KMS-11 (cell line): ENCODE results near the gene PRKCZ.

ENCODE experiments used
- H2AFZ ChIP-seq: fragments of 200-600 bp; sonication (generic); 2 replicates; pipeline ENCODE4 v1.6.1; 2016; ENCODE audit warnings: antibody characterized with exemption, mixed run types, low read depth
- H3K27ac ChIP-seq: fragments of 200-600 bp; sonication (generic); 2 replicates; pipeline ENCODE4 v1.6.1; 2016; ENCODE audit warnings: mild to moderate bottlenecking, mixed run types
- H3K27me3 ChIP-seq: fragments of 200-600 bp; sonication (generic); 2 replicates; pipeline ENCODE4 v1.6.1; 2017; ENCODE audit warnings: mild to moderate bottlenecking, low read depth, mixed run types, moderate library complexity; ENCODE audit not compliant: insufficient read depth
- H3K36me3 ChIP-seq: fragments of 200-600 bp; sonication (generic); 2 replicates; pipeline ENCODE4 v1.6.1; 2017; ENCODE audit warnings: mild to moderate bottlenecking, mixed run types; ENCODE audit not compliant: insufficient read depth
- H3K4me1 ChIP-seq: fragments of 200-600 bp; sonication (generic); 2 replicates; pipeline ENCODE4 v1.6.1; 2016; ENCODE audit warnings: mild to moderate bottlenecking, low read depth, mixed run types; ENCODE audit not compliant: poor library complexity, severe bottlenecking
- H3K4me2 ChIP-seq: fragments of 200-600 bp; sonication (generic); 2 replicates; pipeline ENCODE4 v1.7.0; 2016; ENCODE audit warnings: mild to moderate bottlenecking, mixed run types
- H3K4me3 ChIP-seq: fragments of 200-600 bp; sonication (generic); IDR thresholded peaks from 2 replicates; pipeline ENCODE4 v1.6.1; 2017; ENCODE audit warnings: low read depth, low read length, mixed read lengths; ENCODE audit not compliant: insufficient read depth
- H3K79me2 ChIP-seq: fragments of 200-600 bp; sonication (generic); 2 replicates; pipeline ENCODE4 v1.6.1; 2016; ENCODE audit warnings: low read depth, mixed run types; ENCODE audit not compliant: insufficient read depth
- H3K9ac ChIP-seq: fragments of 200-600 bp; sonication (generic); 2 replicates; pipeline ENCODE4 v1.6.1; 2016; ENCODE audit warnings: mild to moderate bottlenecking, mixed run types
- H4K20me1 ChIP-seq: fragments of 200-600 bp; sonication (generic); 2 replicates; pipeline ENCODE4 v1.6.1; 2016; ENCODE audit warnings: mild to moderate bottlenecking, mixed run types; ENCODE audit not compliant: insufficient read depth
- TF ChIP-seq, protein P1 (sequence below): fragments of 200-600 bp; sonication (generic); conservative IDR thresholded peaks from 2 replicates; pipeline ENCODE4 v1.6.1; 2017; ENCODE audit warnings: low read depth, mild to moderate bottlenecking, antibody characterized with exemption, low read length, moderate library complexity, mixed read lengths

Gene PRKCZ

DNA sequence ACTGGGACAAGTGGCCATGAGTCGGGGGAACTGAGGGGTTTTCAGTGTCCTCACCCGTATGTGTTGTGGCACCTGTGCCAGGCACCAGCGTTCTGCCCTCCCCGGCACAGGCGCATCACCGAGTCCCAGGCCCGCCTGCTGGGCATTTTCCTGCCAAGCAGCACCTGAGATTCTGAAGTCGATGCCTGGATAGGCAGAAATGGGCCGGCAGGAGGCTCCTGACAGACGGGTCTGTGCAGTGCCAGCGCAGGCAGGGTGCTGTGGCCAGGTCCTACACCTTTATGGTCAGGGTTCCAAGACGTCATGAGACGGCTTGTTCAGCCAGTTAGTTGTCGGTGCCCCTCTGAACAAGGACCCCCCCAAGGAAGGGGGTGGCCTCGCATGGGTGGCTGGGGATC is 133.7 kb downstream of the PRKCZ start:
- TF ChIP-seq, protein P1, sequence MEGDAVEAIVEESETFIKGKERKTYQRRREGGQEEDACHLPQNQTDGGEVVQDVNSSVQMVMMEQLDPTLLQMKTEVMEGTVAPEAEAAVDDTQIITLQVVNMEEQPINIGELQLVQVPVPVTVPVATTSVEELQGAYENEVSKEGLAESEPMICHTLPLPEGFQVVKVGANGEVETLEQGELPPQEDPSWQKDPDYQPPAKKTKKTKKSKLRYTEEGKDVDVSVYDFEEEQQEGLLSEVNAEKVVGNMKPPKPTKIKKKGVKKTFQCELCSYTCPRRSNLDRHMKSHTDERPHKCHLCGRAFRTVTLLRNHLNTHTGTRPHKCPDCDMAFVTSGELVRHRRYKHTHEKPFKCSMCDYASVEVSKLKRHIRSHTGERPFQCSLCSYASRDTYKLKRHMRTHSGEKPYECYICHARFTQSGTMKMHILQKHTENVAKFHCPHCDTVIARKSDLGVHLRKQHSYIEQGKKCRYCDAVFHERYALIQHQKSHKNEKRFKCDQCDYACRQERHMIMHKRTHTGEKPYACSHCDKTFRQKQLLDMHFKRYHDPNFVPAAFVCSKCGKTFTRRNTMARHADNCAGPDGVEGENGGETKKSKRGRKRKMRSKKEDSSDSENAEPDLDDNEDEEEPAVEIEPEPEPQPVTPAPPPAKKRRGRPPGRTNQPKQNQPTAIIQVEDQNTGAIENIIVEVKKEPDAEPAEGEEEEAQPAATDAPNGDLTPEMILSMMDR, result no peak
- no peaks in the 10 kb centered on the region for H4K20me1 ChIP-seq
- H3K4me2 ChIP-seq, result no peak overlapping the region
- no peaks in the 10 kb centered on the region for H3K4me1 ChIP-seq
- no peaks in the 10 kb centered on the region for H3K79me2 ChIP-seq
- H3K27ac ChIP-seq, result no peak overlapping the region
- peaks cover 52% of the 10 kb centered on the region for H3K27me3 ChIP-seq
- H2AFZ ChIP-seq, result no peak overlapping the region
- no peaks in the 10 kb centered on the region for H3K36me3 ChIP-seq
- no peak overlapping the region for H3K4me3 ChIP-seq
- H3K9ac ChIP-seq, result no peak overlapping the region

DNA sequence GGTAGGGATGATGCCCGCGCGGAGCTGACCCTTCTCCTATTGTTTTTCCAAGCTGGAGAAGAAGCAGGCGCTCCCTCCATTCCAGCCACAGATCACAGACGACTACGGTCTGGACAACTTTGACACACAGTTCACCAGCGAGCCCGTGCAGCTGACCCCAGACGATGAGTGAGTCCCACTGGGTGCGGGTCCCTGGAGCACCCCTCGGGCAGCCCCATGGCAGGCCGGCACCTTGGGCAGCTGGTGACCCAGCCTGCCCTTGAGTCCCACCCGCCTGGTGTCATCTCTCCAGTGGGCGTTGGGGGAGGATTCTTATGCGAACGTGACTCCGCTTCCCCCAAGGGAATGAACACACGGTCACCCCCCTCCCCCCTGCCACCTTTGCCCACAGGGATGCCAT is 134.3 kb downstream of the PRKCZ start:
- no peak overlapping the region for H3K9ac ChIP-seq
- no peaks in the 10 kb centered on the region for H3K79me2 ChIP-seq
- no peak overlapping the region for H2AFZ ChIP-seq
- no peak overlapping the region for H3K27ac ChIP-seq
- TF ChIP-seq, protein P1, result no peak
- H3K4me2 ChIP-seq, result no peak overlapping the region
- H3K4me3 ChIP-seq, result no peak overlapping the region
- H3K4me1 ChIP-seq, result no peaks in the 10 kb centered on the region
- H4K20me1 ChIP-seq, result no peaks in the 10 kb centered on the region
- no peaks in the 10 kb centered on the region for H3K36me3 ChIP-seq
- peaks cover 56% of the 10 kb centered on the region for H3K27me3 ChIP-seq

DNA sequence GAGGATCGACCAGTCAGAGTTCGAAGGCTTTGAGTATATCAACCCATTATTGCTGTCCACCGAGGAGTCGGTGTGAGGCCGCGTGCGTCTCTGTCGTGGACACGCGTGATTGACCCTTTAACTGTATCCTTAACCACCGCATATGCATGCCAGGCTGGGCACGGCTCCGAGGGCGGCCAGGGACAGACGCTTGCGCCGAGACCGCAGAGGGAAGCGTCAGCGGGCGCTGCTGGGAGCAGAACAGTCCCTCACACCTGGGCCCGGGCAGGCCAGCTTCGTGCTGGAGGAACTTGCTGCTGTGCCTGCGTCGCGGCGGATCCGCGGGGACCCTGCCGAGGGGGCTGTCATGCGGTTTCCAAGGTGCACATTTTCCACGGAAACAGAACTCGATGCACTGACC is 134.7 kb downstream of the PRKCZ start:
- H3K27me3 ChIP-seq, result peaks cover 56% of the 10 kb centered on the region
- TF ChIP-seq, protein P1, result no peak
- no peaks in the 10 kb centered on the region for H4K20me1 ChIP-seq
- H3K4me1 ChIP-seq, result no peaks in the 10 kb centered on the region
- no peak overlapping the region for H3K4me3 ChIP-seq
- H3K27ac ChIP-seq, result no peak overlapping the region
- no peak overlapping the region for H3K4me2 ChIP-seq
- no peak overlapping the region for H2AFZ ChIP-seq
- no peaks in the 10 kb centered on the region for H3K36me3 ChIP-seq
- H3K79me2 ChIP-seq, result no peaks in the 10 kb centered on the region
- H3K9ac ChIP-seq, result no peak overlapping the region

DNA sequence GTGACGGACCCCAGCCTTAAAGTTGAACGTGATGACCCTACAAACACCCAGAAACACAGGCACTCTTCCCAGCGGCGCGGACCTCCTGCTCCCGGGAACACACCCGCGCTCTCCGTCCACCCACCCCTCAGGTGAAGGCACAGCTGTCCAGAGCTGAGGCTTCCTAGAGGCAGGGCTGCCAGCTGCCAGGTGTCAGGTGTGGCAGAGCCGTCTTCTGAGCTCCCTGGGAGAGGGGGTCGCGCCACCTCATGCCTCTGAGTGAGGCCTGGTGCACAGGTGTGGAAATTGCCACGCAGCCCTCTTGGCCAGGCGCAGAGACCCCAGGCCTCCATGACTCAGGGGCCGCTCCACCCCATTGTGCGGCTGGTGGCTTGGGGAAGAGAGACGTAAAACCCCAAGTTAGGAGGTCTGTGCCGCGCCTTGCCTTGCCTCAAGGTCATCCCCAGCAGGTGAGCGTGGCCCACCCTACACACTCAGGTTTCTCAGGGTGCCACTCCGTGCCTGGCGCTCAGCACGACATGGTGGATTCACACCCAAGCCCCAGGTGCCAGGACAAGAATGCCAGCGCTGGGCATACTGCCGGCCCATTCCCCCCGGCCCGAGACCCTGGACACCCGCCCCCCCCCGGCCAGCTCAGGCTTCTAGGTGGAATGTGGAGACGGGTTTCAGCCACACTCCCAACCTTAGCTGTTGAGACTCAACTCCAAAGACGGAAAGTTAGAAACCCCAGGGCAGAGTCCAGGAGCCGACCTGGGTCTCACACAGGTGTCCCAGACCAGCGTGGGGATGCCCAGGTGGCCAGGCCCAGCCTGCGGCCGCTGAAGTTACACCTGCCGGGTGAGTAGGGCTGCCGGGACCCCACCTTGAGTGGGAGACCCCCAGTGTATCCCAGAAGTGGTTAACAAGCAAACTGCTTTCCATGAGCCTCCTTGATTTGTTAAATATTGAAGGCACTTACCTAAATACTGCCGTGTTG is 136.0 kb downstream of the PRKCZ start:
- H3K4me3 ChIP-seq, result no peak overlapping the region
- H3K79me2 ChIP-seq, result no peaks in the 10 kb centered on the region
- H3K27me3 ChIP-seq, result peaks cover 58% of the 10 kb centered on the region
- no peak overlapping the region for H3K4me2 ChIP-seq
- no peak overlapping the region for H2AFZ ChIP-seq
- H3K27ac ChIP-seq, result no peak overlapping the region
- H3K36me3 ChIP-seq, result no peaks in the 10 kb centered on the region
- no peak overlapping the region for H3K9ac ChIP-seq
- no peaks in the 10 kb centered on the region for H3K4me1 ChIP-seq
- no peaks in the 10 kb centered on the region for H4K20me1 ChIP-seq
- TF ChIP-seq, protein P1, result no peak
